Measurements from ENCODE around the gene NECTIN4.
"Not testable (repeated sequence)": the region's sequence is repeated elsewhere in the genome, so short reads cannot be mapped to it uniquely, and the experiment has no call there.

DNA sequence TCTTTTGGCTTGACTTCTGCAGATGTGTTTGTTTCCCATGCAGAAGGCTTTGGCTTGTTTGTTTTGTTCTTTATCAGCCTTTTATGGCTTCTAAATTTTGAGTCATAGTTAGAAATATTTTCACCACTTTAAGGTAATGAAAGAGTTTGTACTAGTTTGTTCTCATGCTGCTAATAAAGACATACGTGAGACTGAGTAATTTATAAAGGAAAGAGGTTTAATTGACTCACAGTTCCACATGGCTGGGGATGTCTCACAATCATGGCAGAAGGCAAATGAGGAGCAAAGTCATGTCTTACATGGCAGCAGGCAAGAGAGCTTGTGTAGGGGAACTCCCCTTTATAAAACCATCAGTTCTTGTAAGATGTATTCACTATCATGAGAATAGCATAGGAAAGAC lies 62.4 kb downstream of the NECTIN4 start:
- not testable (repeated sequence) for TF ChIP-seq CTCF (IDR thresholded peaks at IDR 0.05; ENCODE audit: poor library complexity); EZH2 (IDR thresholded peaks at IDR 0.05; ENCODE audit: borderline replicate concordance); EZH2phosphoT487 (IDR thresholded peaks at IDR 0.05; ENCODE audit: low read depth, severe bottlenecking, unreplicated experiment)

Data from hepatocyte (in vitro differentiated cells).